K562 (cell line): ENCODE results near the gene SYMPK. TPM values are rescaled to one million over a fixed set of nuclear protein-coding genes. Genes with fewer than 3 reads are reported as not detected.

ENCODE experiments used
- CBX8 ChIP-seq: fragments of 200-600 bp; sonication (generic); IDR thresholded peaks from 2 replicates; pipeline ENCODE4 v1.6.1; 2012; ENCODE audit warnings: borderline replicate concordance, mixed run types, low read depth, mild to moderate bottlenecking, moderate library complexity, mixed read lengths, low read length, control low read depth, inconsistent platforms; ENCODE audit not compliant: poor library complexity, severe bottlenecking; ENCODE audit errors: extremely low read depth
- CC2D1A ChIP-seq: fragments of 450-650 bp; IDR thresholded peaks from 2 replicates; pipeline ENCODE4 v1.6.1; 2017; ENCODE audit warnings: mild to moderate bottlenecking
- CHD2 ChIP-seq: IDR thresholded peaks from 2 replicates; pipeline ENCODE4 v1.6.1; 2011; ENCODE audit warnings: low read depth, low read length
- CREBBP ChIP-seq: IDR thresholded peaks from one replicate; pipeline ENCODE4 v1.6.1; 2012; ENCODE audit warnings: low read depth, mild to moderate bottlenecking, control low read depth, inconsistent platforms, low read length
- ETS2 ChIP-seq: IDR thresholded peaks from 2 replicates; pipeline ENCODE4 v1.6.1; 2016; ENCODE audit warnings: borderline replicate concordance, missing genetic modification characterization, mild to moderate bottlenecking, moderate library complexity, missing compliant biosample characterization; ENCODE audit not compliant: poor library complexity, severe bottlenecking
- GABPB1 ChIP-seq: sonication (generic); formaldehyde crosslinking; IDR thresholded peaks from 2 replicates; pipeline ENCODE4 v1.8.0; 2022; ENCODE audit warnings: mild to moderate bottlenecking, missing genetic modification reagents
- HEY1 ChIP-seq: fragments of 250-450 bp; sonication (Bioruptor Pico); IDR thresholded peaks from 2 replicates; pipeline ENCODE4 v1.5.0; 2020; ENCODE audit warnings: mild to moderate bottlenecking, moderate library complexity, borderline replicate concordance
- HNRNPK ChIP-seq: fragments of 200-400 bp; formaldehyde crosslinking; IDR thresholded peaks from one replicate; pipeline ENCODE4 v1.6.1; 2018; ENCODE audit warnings: mild to moderate bottlenecking, low read depth, low read length; ENCODE audit not compliant: poor library complexity, severe bottlenecking
- IRF2 ChIP-seq: sonication (generic); formaldehyde crosslinking; IDR thresholded peaks from 2 replicates; pipeline ENCODE4 v1.8.1; 2022; ENCODE audit warnings: mild to moderate bottlenecking, missing genetic modification reagents
- KLF13 ChIP-seq: fragments of 450-650 bp; IDR thresholded peaks from 2 replicates; pipeline ENCODE4 v1.6.1; 2016; ENCODE audit warnings: missing genetic modification characterization, low read depth, mild to moderate bottlenecking, missing compliant biosample characterization, moderate library complexity, borderline replicate concordance
- LARP7 ChIP-seq: fragments of 450-650 bp; IDR thresholded peaks from 2 replicates; pipeline ENCODE4 v1.6.1; 2016
- MEF2D ChIP-seq: conservative IDR thresholded peaks from 2 replicates; pipeline ENCODE4 v1.6.1; 2016; ENCODE audit warnings: low read depth, missing genetic modification characterization, missing compliant biosample characterization
- MTA1 ChIP-seq: fragments of 450-650 bp; IDR thresholded peaks from 2 replicates; pipeline ENCODE4 v1.6.1; 2017; ENCODE audit warnings: borderline replicate concordance
- NFE2L1 ChIP-seq: fragments of 450-650 bp; IDR thresholded peaks from 2 replicates; pipeline ENCODE4 v1.6.1; 2016; ENCODE audit warnings: missing genetic modification characterization, low read depth, mild to moderate bottlenecking, missing compliant biosample characterization, moderate library complexity, borderline replicate concordance
- NFRKB ChIP-seq: fragments of 450-650 bp; IDR thresholded peaks from 2 replicates; pipeline ENCODE4 v1.6.1; 2016; ENCODE audit warnings: low read depth
- NFXL1 ChIP-seq: fragments of 450-650 bp; formaldehyde crosslinking; IDR thresholded peaks from 2 replicates; pipeline ENCODE4 v1.4.0; 2021; ENCODE audit warnings: mild to moderate bottlenecking
- NKRF ChIP-seq: fragments of 450-650 bp; IDR thresholded peaks from 2 replicates; pipeline ENCODE4 v1.6.1; 2016; ENCODE audit warnings: borderline replicate concordance
- NUFIP1 ChIP-seq: fragments of 450-650 bp; IDR thresholded peaks from 2 replicates; pipeline ENCODE4 v1.6.1; 2018; ENCODE audit not compliant: partially characterized antibody
- PHTF2 ChIP-seq: fragments of 250-450 bp; sonication (Bioruptor Pico); IDR thresholded peaks from 2 replicates; pipeline ENCODE4 v1.5.0; 2021; ENCODE audit warnings: mild to moderate bottlenecking
- RAD21 ChIP-seq, 2 experiments: fragments of 250-450 bp in 1 of 2; fragments of 450-650 bp in 1 of 2; sonication (Bioruptor Pico) in 1 of 2; formaldehyde crosslinking in 1 of 2; IDR thresholded peaks in 1 of 2; conservative IDR thresholded peaks in 1 of 2; 2 replicates each; pipeline versions ENCODE4 v1.4.0 to v1.8.0; 2020 to 2022; ENCODE audit warnings: mild to moderate bottlenecking in 2 of 2, moderate library complexity in 1 of 2
- SMAD2 ChIP-seq: fragments of 150-350 bp; IDR thresholded peaks from 2 replicates; pipeline ENCODE4 v1.6.1; 2014; ENCODE audit warnings: low read depth, mild to moderate bottlenecking, low read length
- TCF7L2 ChIP-seq: fragments of 150-350 bp; IDR thresholded peaks from 2 replicates; pipeline ENCODE4 v1.6.1; 2016; ENCODE audit warnings: low read depth, mild to moderate bottlenecking, low read length, moderate library complexity
- THAP12 ChIP-seq: fragments of 250-450 bp; sonication (Bioruptor Pico); IDR thresholded peaks from 2 replicates; pipeline ENCODE4 v1.9.0; 2021; ENCODE audit warnings: mild to moderate bottlenecking, inconsistent platforms
- TRIM24 ChIP-seq, 2 experiments: fragments of 450-650 bp; IDR thresholded peaks; 2 replicates each; pipeline ENCODE4 v1.6.1; 2016
- ZBED1 ChIP-seq: IDR thresholded peaks from 2 replicates; pipeline ENCODE4 v1.6.1; 2014
- ZNF24 ChIP-seq: fragments of 450-650 bp; IDR thresholded peaks from 2 replicates; pipeline ENCODE4 v1.6.1; 2016
- ZNF696 ChIP-seq: fragments of 250-450 bp; sonication (Bioruptor Pico); conservative IDR thresholded peaks from 2 replicates; pipeline ENCODE4 v1.4.0; 2020; ENCODE audit warnings: mild to moderate bottlenecking, moderate library complexity
- polyA plus RNA-seq, 8 experiments: library from polyadenylated mRNA; depleted of rRNA in 4 of 8; stranded (reverse) in 5 of 8; unstranded in 3 of 8; fragments of >200 nt; fragmentation: Nextera tagmentation in 2 of 8; fragmentation: Illumina TruSeq in 1 of 8; extraction: Ambion mirVana in 2 of 8; extraction: Trizol in 1 of 8; gene quantifications; 2 replicates each; pipeline versions ENCODE4 v1.2.1 to v1.2.3, GENCODE V29; 2011 to 2014; ENCODE audit warnings: inconsistent platforms in 1 of 8, missing spikeins in 1 of 8
- total RNA-seq, 7 experiments: library from RNA; depleted of rRNA in 6 of 7; stranded (reverse); fragments of >200 nt in 6 of 7; fragmentation: Illumina TruSeq in 2 of 7; extraction: Trizol in 2 of 7; gene quantifications; 2 replicates each; pipeline versions ENCODE4 v1.2.1 to v1.2.3, GENCODE V29; 2011 to 2021; ENCODE audit warnings: low replicate concordance in 1 of 7

Gene SYMPK
- total and polyA plus RNA-seq, 9 of the 15 experiments (the other 6 are each of a cell fraction or from before 2014, with no cell fraction given) = 0.73 to 95.5 (median 58.4) TPM

GRCh38 chr19:45876411-45877197 lies 13.7 kb upstream of the SYMPK start (continued):
- TF ChIP-seq THAP12 = no peak
- no peak for TF ChIP-seq CBX8
- 0 out of 4 replicates have a peak, but pooled peaks of 1 of the 2 experiments have one; percentile 47 for TF ChIP-seq TRIM24 (IDR thresholded peaks at IDR 0.05)
- no peak for TF ChIP-seq IRF2 (CRISPR knock-in tag)
- TF ChIP-seq ZNF24 = no peak
- 0 out of 2 replicates have a peak, but pooled peaks have one; percentile 26 for TF ChIP-seq GABPB1
- no peak for TF ChIP-seq HEY1 (CRISPR knock-in tag)
- no peak for TF ChIP-seq NFXL1
- TF ChIP-seq NFE2L1 (tag) = no peak
- no peak for TF ChIP-seq KLF13 (tag)
- TF ChIP-seq MEF2D (tag) = no peak
- no peak for TF ChIP-seq NUFIP1
- peak; percentile 91 for TF ChIP-seq NFRKB
- peak; percentile 95 for TF ChIP-seq LARP7
- peak; percentile 75; the same call in 1 of the 2 replicates for TF ChIP-seq MTA1
- TF ChIP-seq CC2D1A = 0 out of 2 replicates have a peak, but pooled peaks have one; percentile 14
- no peak for TF ChIP-seq ETS2
- no peak for TF ChIP-seq TCF7L2
- no peak for TF ChIP-seq CHD2
- no peak for TF ChIP-seq SMAD2
- no peak for TF ChIP-seq ZBED1
- TF ChIP-seq HNRNPK = no peak
- no peak for TF ChIP-seq ZNF696 (CRISPR knock-in tag)
- no peak for TF ChIP-seq CREBBP
- TF ChIP-seq PHTF2 (CRISPR knock-in tag) = no peak
- TF ChIP-seq RAD21 (CRISPR knock-in tag; conservative IDR thresholded peaks at IDR 0.05 in 1 of 2, IDR thresholded peaks at IDR 0.05 in 1 of 2) = no peak
- peak; percentile 52 for TF ChIP-seq NKRF
